HEK293 (cell line): Measurements from ENCODE around the gene ZNF184.

ENCODE experiments used
- BCL11A ChIP-seq: fragments of 450-650 bp; formaldehyde crosslinking; IDR thresholded peaks from 2 replicates; pipeline ENCODE4 v1.5.1; 2016; ENCODE audit warnings: low read depth, missing biosample characterization, missing genetic modification characterization
- KLF1 ChIP-seq: fragments of 450-650 bp; formaldehyde crosslinking; IDR thresholded peaks from 2 replicates; pipeline ENCODE4 v1.5.1; 2016; ENCODE audit warnings: missing biosample characterization, missing genetic modification characterization
- MEIS1 ChIP-seq: sonication (generic); formaldehyde crosslinking; IDR thresholded peaks from 2 replicates; pipeline ENCODE4 v1.8.1; 2022; ENCODE audit warnings: missing genetic modification reagents, mild to moderate bottlenecking, borderline replicate concordance
- MYNN ChIP-seq: fragments of 450-650 bp; formaldehyde crosslinking; IDR thresholded peaks from 2 replicates; pipeline ENCODE4 v1.5.1; 2016; ENCODE audit warnings: missing biosample characterization, missing genetic modification characterization, borderline replicate concordance
- MZF1 ChIP-seq: fragments of 450-650 bp; formaldehyde crosslinking; IDR thresholded peaks from 2 replicates; pipeline ENCODE4 v1.5.1; 2017; ENCODE audit warnings: missing biosample characterization, missing genetic modification characterization, borderline replicate concordance
- OSR2 ChIP-seq: fragments of 450-650 bp; formaldehyde crosslinking; IDR thresholded peaks from 2 replicates; pipeline ENCODE4 v1.5.1; 2016; ENCODE audit warnings: missing biosample characterization, missing genetic modification characterization
- SCRT2 ChIP-seq: fragments of 450-650 bp; formaldehyde crosslinking; IDR thresholded peaks from 2 replicates; pipeline ENCODE4 v1.5.1; 2016; ENCODE audit warnings: missing biosample characterization, missing genetic modification characterization
- TRIM28 ChIP-seq: IDR thresholded peaks from 2 replicates; pipeline ENCODE4 v1.6.1; 2011; ENCODE audit warnings: low read length, control low read depth, borderline replicate concordance
- ZBTB8A ChIP-seq: fragments of 450-650 bp; formaldehyde crosslinking; IDR thresholded peaks from 2 replicates; pipeline ENCODE4 v1.5.1; 2016; ENCODE audit warnings: missing biosample characterization, missing genetic modification characterization
- ZFP3 ChIP-seq: fragments of 450-650 bp; formaldehyde crosslinking; IDR thresholded peaks from 2 replicates; pipeline ENCODE4 v1.5.1; 2016; ENCODE audit warnings: low read depth, missing biosample characterization, missing genetic modification characterization
- ZNF114 ChIP-seq: fragments of 450-650 bp; formaldehyde crosslinking; IDR thresholded peaks from 2 replicates; pipeline ENCODE4 v1.5.0; 2017; ENCODE audit warnings: missing biosample characterization, missing genetic modification characterization
- ZNF146 ChIP-seq: fragments of 450-650 bp; formaldehyde crosslinking; IDR thresholded peaks from 2 replicates; pipeline ENCODE4 v1.5.1; 2016; ENCODE audit warnings: missing biosample characterization, missing genetic modification characterization
- ZNF155 ChIP-seq: fragments of 450-650 bp; formaldehyde crosslinking; IDR thresholded peaks from 2 replicates; pipeline ENCODE4 v1.5.1; 2016; ENCODE audit warnings: missing biosample characterization, missing genetic modification characterization
- ZNF175 ChIP-seq: fragments of 450-650 bp; formaldehyde crosslinking; IDR thresholded peaks from 2 replicates; pipeline ENCODE4 v1.5.1; 2016; ENCODE audit warnings: missing biosample characterization, missing genetic modification characterization
- ZNF311 ChIP-seq: fragments of 450-650 bp; formaldehyde crosslinking; IDR thresholded peaks from 2 replicates; pipeline ENCODE4 v1.5.1; 2017; ENCODE audit warnings: missing biosample characterization, missing genetic modification characterization, borderline replicate concordance
- ZNF433 ChIP-seq: fragments of 450-650 bp; formaldehyde crosslinking; IDR thresholded peaks from 2 replicates; pipeline ENCODE4 v1.5.1; 2016; ENCODE audit warnings: missing biosample characterization, missing genetic modification characterization, low read depth
- ZNF48 ChIP-seq: fragments of 450-650 bp; formaldehyde crosslinking; IDR thresholded peaks from 2 replicates; pipeline ENCODE4 v1.5.1; 2016; ENCODE audit warnings: missing biosample characterization, missing genetic modification characterization
- ZNF488 ChIP-seq: fragments of 450-650 bp; formaldehyde crosslinking; IDR thresholded peaks from 2 replicates; pipeline ENCODE4 v1.5.1; 2016; ENCODE audit warnings: missing biosample characterization, missing genetic modification characterization
- ZNF514 ChIP-seq: fragments of 450-650 bp; formaldehyde crosslinking; IDR thresholded peaks from 2 replicates; pipeline ENCODE4 v1.5.1; 2016; ENCODE audit warnings: missing biosample characterization, missing genetic modification characterization
- ZNF529 ChIP-seq: fragments of 450-650 bp; formaldehyde crosslinking; IDR thresholded peaks from 2 replicates; pipeline ENCODE4 v1.5.1; 2017; ENCODE audit warnings: missing genetic modification characterization, missing biosample characterization; ENCODE audit not compliant: insufficient replicate concordance
- ZNF548 ChIP-seq: fragments of 450-650 bp; formaldehyde crosslinking; IDR thresholded peaks from 2 replicates; pipeline ENCODE4 v1.5.1; 2016; ENCODE audit warnings: missing biosample characterization, missing genetic modification characterization
- ZNF580 ChIP-seq: fragments of 450-650 bp; formaldehyde crosslinking; IDR thresholded peaks from 2 replicates; pipeline ENCODE4 v1.5.1; 2016; ENCODE audit warnings: missing biosample characterization, missing genetic modification characterization
- ZNF596 ChIP-seq: fragments of 450-650 bp; IDR thresholded peaks from 2 replicates; pipeline ENCODE4 v1.5.0; 2018; ENCODE audit warnings: missing biosample characterization, mild to moderate bottlenecking, missing genetic modification characterization, moderate library complexity
- ZNF624 ChIP-seq: fragments of 450-650 bp; formaldehyde crosslinking; IDR thresholded peaks from 2 replicates; pipeline ENCODE4 v1.5.1; 2017; ENCODE audit warnings: missing biosample characterization, missing genetic modification characterization
- ZNF658 ChIP-seq: fragments of 450-650 bp; formaldehyde crosslinking; IDR thresholded peaks from 2 replicates; pipeline ENCODE4; 2016; ENCODE audit warnings: missing biosample characterization, missing genetic modification characterization
- ZNF670 ChIP-seq: fragments of 450-650 bp; formaldehyde crosslinking; IDR thresholded peaks from 2 replicates; pipeline ENCODE4 v1.5.1; 2016; ENCODE audit warnings: missing biosample characterization, missing genetic modification characterization, low read depth
- ZNF747 ChIP-seq: fragments of 450-650 bp; formaldehyde crosslinking; IDR thresholded peaks from 2 replicates; pipeline ENCODE4 v1.5.1; 2016; ENCODE audit warnings: missing biosample characterization, missing genetic modification characterization
- ZNF777 ChIP-seq: fragments of 450-650 bp; formaldehyde crosslinking; IDR thresholded peaks from 2 replicates; pipeline ENCODE4 v1.5.1; 2017; ENCODE audit warnings: missing biosample characterization, missing genetic modification characterization, borderline replicate concordance
- ZNF791 ChIP-seq: fragments of 450-650 bp; formaldehyde crosslinking; IDR thresholded peaks from 2 replicates; pipeline ENCODE4 v1.5.1; 2016; ENCODE audit warnings: missing biosample characterization, missing genetic modification characterization
- ZNF830 ChIP-seq: fragments of 450-650 bp; IDR thresholded peaks from 2 replicates; pipeline ENCODE4 v1.5.0; 2018; ENCODE audit warnings: missing biosample characterization, missing genetic modification characterization, low read depth, mild to moderate bottlenecking, moderate library complexity
- ZSCAN16 ChIP-seq: fragments of 450-650 bp; formaldehyde crosslinking; IDR thresholded peaks from 2 replicates; pipeline ENCODE4 v1.5.1; 2016; ENCODE audit warnings: missing biosample characterization, missing genetic modification characterization
- ZSCAN23 ChIP-seq: fragments of 450-650 bp; formaldehyde crosslinking; IDR thresholded peaks from 2 replicates; pipeline ENCODE4 v1.5.1; 2016; ENCODE audit warnings: missing biosample characterization, missing genetic modification characterization
- TF ChIP-seq, protein P1 (sequence below): fragments of 450-650 bp; formaldehyde crosslinking; IDR thresholded peaks from 2 replicates; pipeline ENCODE4 v1.5.1; 2016; ENCODE audit warnings: missing biosample characterization, missing genetic modification characterization
- TF ChIP-seq, protein P2 (sequence below): fragments of 450-650 bp; IDR thresholded peaks from 2 replicates; pipeline ENCODE4 v1.5.1; 2018; ENCODE audit warnings: missing biosample characterization, missing genetic modification characterization
- TF ChIP-seq, protein P3 (sequence below): fragments of 450-650 bp; formaldehyde crosslinking; IDR thresholded peaks from 2 replicates; pipeline ENCODE4 v1.5.1; 2016; ENCODE audit warnings: missing biosample characterization, missing genetic modification characterization

The ZNF184 gene

GRCh38 chr6:27502508-27503435, 29.9 kb upstream of the ZNF184 start (continued):
- TF ChIP-seq, protein P1, sequence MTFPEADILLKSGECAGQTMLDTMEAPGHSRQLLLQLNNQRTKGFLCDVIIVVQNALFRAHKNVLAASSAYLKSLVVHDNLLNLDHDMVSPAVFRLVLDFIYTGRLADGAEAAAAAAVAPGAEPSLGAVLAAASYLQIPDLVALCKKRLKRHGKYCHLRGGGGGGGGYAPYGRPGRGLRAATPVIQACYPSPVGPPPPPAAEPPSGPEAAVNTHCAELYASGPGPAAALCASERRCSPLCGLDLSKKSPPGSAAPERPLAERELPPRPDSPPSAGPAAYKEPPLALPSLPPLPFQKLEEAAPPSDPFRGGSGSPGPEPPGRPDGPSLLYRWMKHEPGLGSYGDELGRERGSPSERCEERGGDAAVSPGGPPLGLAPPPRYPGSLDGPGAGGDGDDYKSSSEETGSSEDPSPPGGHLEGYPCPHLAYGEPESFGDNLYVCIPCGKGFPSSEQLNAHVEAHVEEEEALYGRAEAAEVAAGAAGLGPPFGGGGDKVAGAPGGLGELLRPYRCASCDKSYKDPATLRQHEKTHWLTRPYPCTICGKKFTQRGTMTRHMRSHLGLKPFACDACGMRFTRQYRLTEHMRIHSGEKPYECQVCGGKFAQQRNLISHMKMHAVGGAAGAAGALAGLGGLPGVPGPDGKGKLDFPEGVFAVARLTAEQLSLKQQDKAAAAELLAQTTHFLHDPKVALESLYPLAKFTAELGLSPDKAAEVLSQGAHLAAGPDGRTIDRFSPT (tag by site-specific recombination): no peak
- TF ChIP-seq ZNF791 (tag by site-specific recombination) (no peak), ZNF175 (tag by site-specific recombination) (no peak), ZNF777 (0 out of 2 replicates have a peak, but pooled peaks have one; percentile 21), ZSCAN23 (tag by site-specific recombination) (0 out of 2 replicates have a peak, but pooled peaks have one; percentile 56), ZNF747 (tag by site-specific recombination) (no peak), ZNF580 (tag by site-specific recombination) (peak; percentile 93), ZBTB8A (tag by site-specific recombination) (peak; percentile 92), ZNF488 (tag by site-specific recombination) (no peak), BCL11A (tag by site-specific recombination) (no peak; the same call in 1 of the 2 replicates), MZF1 (tag by site-specific recombination) (peak; percentile 15; the same call in 1 of the 2 replicates), ZNF155 (tag by site-specific recombination) (no peak), SCRT2 (tag by site-specific recombination) (peak; percentile 62), ZNF658 (tag by site-specific recombination) (no peak), ZSCAN16 (tag by site-specific recombination) (peak; percentile 92), ZNF311 (tag by site-specific recombination) (no peak), ZNF114 (tag by site-specific recombination) (no peak), ZNF48 (tag by site-specific recombination) (no peak), KLF1 (tag by site-specific recombination) (no peak), ZNF548 (tag by site-specific recombination) (no peak), ZNF529 (tag by site-specific recombination) (no peak), ZNF670 (tag by site-specific recombination) (no peak), ZNF830 (tag by site-specific recombination) (peak; percentile 52), ZNF624 (tag by site-specific recombination) (0 out of 2 replicates have a peak, but pooled peaks have one; percentile 20), ZNF146 (tag by site-specific recombination) (no peak), ZFP3 (tag by site-specific recombination) (no peak), ZNF433 (tag by site-specific recombination) (no peak), MYNN (tag by site-specific recombination) (no peak), TRIM28 (peak; percentile 87), ZNF596 (tag by site-specific recombination) (no peak), ZNF514 (no peak), OSR2 (tag by site-specific recombination) (peak; percentile 67), MEIS1 (CRISPR knock-in tag) (no peak)
- TF ChIP-seq, protein P2, sequence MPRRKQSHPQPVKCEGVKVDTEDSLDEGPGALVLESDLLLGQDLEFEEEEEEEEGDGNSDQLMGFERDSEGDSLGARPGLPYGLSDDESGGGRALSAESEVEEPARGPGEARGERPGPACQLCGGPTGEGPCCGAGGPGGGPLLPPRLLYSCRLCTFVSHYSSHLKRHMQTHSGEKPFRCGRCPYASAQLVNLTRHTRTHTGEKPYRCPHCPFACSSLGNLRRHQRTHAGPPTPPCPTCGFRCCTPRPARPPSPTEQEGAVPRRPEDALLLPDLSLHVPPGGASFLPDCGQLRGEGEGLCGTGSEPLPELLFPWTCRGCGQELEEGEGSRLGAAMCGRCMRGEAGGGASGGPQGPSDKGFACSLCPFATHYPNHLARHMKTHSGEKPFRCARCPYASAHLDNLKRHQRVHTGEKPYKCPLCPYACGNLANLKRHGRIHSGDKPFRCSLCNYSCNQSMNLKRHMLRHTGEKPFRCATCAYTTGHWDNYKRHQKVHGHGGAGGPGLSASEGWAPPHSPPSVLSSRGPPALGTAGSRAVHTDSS (tag by site-specific recombination): peak; percentile 54
- TF ChIP-seq, protein P3, sequence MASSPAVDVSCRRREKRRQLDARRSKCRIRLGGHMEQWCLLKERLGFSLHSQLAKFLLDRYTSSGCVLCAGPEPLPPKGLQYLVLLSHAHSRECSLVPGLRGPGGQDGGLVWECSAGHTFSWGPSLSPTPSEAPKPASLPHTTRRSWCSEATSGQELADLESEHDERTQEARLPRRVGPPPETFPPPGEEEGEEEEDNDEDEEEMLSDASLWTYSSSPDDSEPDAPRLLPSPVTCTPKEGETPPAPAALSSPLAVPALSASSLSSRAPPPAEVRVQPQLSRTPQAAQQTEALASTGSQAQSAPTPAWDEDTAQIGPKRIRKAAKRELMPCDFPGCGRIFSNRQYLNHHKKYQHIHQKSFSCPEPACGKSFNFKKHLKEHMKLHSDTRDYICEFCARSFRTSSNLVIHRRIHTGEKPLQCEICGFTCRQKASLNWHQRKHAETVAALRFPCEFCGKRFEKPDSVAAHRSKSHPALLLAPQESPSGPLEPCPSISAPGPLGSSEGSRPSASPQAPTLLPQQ (tag by site-specific recombination): peak; percentile 47; the same call in 1 of the 2 replicates
